Stimulated activated CD4-positive, alpha-beta T cell treated with anti-CD3 and anti-CD28 coated beads, TNF-alpha, amount 100 ng/mL, for 24 hours (primary cell): ENCODE results near the gene PPP2R3C.
"Not testable (repeated sequence)": the region's sequence is repeated elsewhere in the genome, so short reads cannot be mapped to it uniquely, and the experiment has no call there.

ENCODE experiments used
- DNase-seq, 3 experiments: peaks; one replicate each; pipeline ENCODE4 v3.0.0-alpha.2; 2020; ENCODE audit warnings: low read depth in 3 of 3

The PPP2R3C gene

GRCh38 chr14:35124127-35124526 is 2.3 kb upstream of the PPP2R3C start:
- no peak for DNase-seq

DNA sequence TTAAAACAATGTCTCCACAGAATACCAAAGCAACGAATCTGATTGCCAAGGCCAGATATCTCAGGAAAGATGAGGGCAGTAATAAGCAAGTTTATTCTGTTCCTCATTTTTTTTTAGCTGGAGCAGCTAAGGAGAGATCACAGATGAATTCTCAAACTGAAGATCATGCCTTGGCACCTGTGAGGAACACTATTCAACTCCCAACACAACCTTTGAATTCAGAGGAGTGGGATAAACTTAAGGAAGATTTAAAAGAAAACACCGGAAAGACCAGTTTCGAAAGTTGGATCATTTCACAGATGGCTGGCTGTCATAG is 1.6 kb upstream of the PPP2R3C start:
- no peak for DNase-seq

GRCh38 chr14:35122696-35123387 is 1.1 kb upstream of the PPP2R3C start:
- no peak for DNase-seq

GRCh38 chr14:35121026-35121886 is 534 bp downstream of the PPP2R3C start:
- no peak for DNase-seq

DNA sequence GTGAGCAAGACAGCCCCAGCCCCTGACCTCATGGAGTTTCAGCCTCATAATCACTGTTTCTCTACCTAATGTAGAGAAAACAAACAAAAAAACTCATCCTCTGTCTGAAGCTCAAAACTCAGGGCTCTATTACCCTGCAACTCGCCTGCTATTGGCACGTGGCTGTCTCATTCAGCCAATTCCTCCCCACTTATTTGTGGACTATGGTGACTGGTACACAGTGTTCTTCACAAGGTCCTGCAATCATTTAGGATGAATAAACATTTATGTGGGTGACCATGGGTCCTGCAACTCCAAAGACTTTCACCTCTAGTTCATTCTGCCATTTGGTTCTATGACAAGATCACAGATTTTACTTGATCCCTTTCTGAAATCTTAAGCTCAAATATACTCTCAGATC is 4.7 kb downstream of the PPP2R3C start:
- no peak for DNase-seq

DNA sequence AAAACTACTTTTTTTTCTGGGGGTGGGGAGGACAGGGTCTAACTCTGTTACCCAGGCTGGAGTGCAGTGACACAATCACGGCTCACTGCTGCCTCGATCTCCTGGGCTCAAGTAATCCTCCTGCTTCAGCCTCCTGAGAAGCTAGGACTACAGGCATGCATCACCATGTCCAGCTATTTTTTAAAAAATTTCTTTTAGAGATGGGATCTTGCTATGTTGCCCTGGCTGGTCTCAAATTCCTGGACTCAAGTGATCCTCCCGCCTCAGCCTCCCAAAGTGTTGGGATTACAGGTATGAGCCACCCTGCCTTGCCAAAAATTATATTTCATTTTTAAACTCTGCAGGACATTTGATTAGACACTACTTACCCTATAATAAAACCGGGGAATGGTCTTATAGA is 5.5 kb downstream of the PPP2R3C start:
- DNase-seq: no peak

GRCh38 chr14:35114036-35114435 is 7.8 kb downstream of the PPP2R3C start:
- DNase-seq: no peak

- DNase-seq: no peak
Measured at GRCh38 chr14:35113308-35113950, 8.4 kb downstream of the PPP2R3C start.

- no peak for DNase-seq
Measured at GRCh38 chr14:35112641-35113040, 9.1 kb downstream of the PPP2R3C start.

DNA sequence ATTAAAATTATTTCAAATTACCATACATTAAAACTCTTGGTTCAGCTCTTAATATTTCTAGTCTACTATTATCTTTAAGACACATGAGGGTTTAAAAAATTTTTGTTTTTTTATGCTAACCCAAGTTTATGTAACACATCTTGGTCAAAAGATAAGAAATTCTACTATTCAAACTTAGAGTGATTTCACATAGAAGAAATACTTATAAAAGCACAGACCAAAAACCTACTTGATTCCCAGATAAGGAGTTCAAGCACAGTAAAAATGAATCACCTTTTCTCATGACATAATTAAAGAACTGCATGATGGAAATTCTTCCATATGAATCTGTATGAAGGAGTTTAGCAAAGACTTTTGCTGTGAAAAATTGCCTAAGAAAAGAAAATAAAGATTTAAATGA is 13.9 kb downstream of the PPP2R3C start:
- no peak for DNase-seq

DNA sequence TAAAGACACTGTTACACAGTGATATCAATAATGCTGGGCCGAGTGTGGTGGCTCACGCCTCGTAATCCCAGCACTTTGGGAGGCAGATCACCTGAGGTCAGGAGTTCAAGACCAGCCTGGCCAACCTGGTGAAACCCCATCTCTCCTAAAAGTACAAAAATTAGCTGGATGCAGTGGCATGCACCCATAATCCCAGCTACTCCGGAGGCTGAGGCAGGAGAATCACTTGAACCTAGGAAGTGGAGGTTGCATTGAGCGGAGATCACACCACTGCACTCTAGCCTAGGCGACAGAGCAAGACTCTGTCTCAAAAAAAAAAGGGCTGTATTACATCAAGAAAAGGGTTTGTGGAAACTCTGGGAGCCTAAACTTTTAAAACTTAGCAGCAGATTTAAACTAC is 27.1 kb downstream of the PPP2R3C start:
- not testable (repeated sequence) for DNase-seq

- DNase-seq: no peak
Measured at GRCh38 chr14:35088514-35088913, 33.3 kb downstream of the PPP2R3C start.

DNA sequence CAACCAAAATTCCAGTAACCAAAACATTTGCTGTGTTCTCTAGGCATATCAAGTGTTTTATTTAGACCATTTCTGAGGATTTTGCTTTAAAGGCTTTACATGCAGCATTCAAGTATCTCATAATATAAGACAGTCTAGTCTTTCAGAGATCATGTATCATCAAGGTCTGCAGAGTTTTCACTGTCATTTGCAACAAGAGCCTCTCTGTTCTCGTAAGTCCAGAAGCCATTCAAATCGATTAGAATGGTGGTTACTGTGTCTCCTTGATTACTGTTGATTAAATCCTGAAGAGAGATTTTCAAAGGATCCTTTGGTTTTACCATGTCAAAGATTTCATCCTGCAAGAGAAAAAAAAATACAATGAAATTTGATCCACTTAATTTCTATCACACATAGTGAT is 36.3 kb downstream of the PPP2R3C start:
- DNase-seq: no peak

DNA sequence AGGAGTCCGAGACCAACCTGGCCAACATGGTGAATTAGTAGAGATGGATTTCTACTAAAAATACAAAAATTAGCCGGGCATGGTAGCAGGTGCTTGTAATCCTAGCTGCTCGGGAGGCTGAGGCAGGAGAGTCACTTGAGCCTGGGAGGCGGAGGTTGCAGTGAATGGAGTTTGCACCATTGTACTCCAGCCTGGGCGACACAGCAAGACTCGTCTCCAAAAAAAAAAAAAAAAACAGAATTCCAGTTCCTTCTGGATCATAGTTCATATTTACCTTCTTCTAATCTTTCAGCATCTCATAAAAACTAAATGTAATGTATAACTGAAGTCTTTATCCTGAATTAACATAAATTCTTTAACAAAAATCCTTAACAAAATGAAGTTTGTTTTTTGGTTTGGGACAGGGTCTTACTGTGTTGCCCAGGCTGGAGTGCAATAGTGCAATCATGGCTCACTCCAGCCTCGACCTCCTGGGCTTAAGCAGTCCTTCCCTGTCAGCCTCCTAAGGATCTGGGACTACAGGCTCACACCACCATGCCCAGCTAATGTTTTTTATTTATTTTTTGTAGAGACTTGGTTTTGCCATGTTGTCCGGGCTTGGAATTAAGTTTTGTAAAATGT is 38.1 kb downstream of the PPP2R3C start:
- no peak for DNase-seq

- no peak for DNase-seq
Measured at GRCh38 chr14:35079742-35080141, 42.0 kb downstream of the PPP2R3C start.

GRCh38 chr14:35078082-35078481 is 43.7 kb downstream of the PPP2R3C start:
- DNase-seq: no peak

DNA sequence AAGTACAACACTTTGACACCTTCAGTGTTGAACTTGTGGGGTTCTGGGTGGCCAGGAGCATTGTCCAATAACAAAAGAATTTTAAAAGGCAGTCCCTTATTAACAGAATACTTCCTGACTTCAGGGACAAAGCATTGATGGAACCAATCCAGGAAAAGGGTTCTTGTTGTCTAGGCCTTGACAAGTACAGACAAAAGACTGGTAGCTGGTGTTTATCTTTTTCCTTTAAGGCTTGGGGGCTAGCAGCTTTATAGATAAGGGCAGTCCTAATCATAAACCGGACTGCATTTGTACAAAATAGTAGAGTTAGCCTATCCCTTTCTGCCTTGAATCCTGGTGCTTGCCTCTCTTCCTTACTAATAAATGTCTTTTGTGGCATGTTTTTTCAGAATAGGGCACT is 48.3 kb downstream of the PPP2R3C start:
- no peak for DNase-seq

- no peak for DNase-seq
Measured at GRCh38 chr14:35072226-35072625, 49.6 kb downstream of the PPP2R3C start.

- DNase-seq: no peak
Measured at GRCh38 chr14:35068238-35069012, 53.4 kb downstream of the PPP2R3C start.

GRCh38 chr14:35065731-35066130 is 56.1 kb downstream of the PPP2R3C start:
- DNase-seq: not testable (repeated sequence)

DNA sequence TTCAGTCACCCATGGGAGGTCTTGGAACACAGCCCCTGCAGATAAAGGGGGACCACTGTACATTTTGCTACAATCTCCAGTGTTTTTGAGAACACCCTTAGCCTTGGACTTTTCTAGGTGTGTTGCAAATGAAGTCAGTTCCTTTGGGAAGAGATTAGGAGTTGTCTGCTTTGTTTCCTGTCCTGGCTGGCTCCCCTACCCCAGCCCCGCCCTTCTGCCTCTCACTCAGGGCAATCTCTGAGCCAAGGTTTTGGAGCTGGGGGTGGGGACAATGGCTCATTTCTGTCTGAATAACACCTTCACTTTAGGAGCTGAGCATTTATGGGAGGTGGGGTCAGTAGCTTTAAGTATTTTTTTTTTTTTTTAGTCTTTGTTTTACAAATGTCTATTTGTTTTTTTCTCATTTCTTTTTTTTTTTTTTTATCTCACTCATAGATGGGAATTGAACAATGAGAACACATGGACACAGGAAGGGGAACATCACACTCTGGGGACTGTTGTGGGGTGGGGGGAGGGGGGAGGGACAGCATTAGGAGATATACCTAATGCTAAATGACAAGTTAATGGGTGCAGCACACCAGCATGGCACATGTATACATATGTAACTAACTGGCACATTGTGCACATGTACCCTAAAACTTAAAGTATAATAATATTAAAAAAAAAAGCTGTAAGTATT is 60.5 kb downstream of the PPP2R3C start:
- DNase-seq: not testable (repeated sequence)
